CD4-positive, alpha-beta T cell treated with Interleukin-17A for 4 hours (primary cell): ENCODE measurements around the gene KIAA0319L.
A peak's percentile ranks its signal among the peaks of the same experiment; 100 is the strongest.
"Not testable (repeated sequence)": the region's sequence is repeated elsewhere in the genome, so short reads cannot be mapped to it uniquely, and the experiment has no call there.

Source experiments
- DNase-seq: peaks from one replicate; pipeline ENCODE4 v3.0.0-alpha.2; 2020; ENCODE audit warnings: mixed read lengths

The KIAA0319L gene

GRCh38 chr1:35580949-35581388, 23.8 kb upstream of the KIAA0319L start:
- no peak for DNase-seq

GRCh38 chr1:35577071-35577998, 20.1 kb upstream of the KIAA0319L start:
- peak; percentile 74 for DNase-seq

GRCh38 chr1:35576766-35577070, 19.5 kb upstream of the KIAA0319L start:
- not testable (repeated sequence) for DNase-seq

DNA sequence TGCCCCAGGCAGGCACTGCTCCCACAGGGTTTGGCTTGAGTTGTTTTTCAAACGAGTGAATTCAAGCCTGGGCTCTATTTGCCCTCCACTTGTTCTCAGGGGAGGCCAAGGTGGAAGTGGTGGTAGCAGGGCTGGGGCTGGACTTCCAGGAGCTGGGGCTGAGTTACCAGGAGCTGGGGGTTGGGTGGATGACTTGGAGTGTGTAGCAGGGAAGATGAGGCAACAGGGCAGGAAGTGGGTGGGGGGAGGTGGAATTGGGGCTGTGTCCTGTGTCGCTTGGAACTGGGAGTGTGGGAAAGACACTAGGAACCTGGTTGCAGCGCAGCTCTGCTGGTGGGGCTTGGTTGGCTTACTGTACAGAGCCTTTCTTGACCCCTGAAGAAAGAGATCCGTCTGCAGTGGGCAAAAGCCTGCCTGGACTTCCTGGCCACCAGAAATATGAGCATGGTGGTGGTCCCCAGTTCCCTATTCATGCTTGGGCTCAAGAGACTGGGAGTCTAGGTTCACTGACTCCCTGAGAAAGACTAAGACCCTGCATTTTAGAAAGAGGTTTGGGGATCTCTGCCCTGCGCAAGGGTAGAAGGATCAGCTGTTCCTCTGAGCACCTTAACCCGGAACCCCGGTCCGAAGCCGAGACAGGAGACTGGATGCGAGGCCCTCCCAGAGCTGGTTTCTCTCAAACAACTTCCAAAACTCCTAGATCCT, 19.0 kb upstream of the KIAA0319L start:
- DNase-seq, result no peak

GRCh38 chr1:35575416-35575958, 18.3 kb upstream of the KIAA0319L start:
- DNase-seq, result no peak

GRCh38 chr1:35574655-35575415, 17.6 kb upstream of the KIAA0319L start:
- no peak for DNase-seq

- DNase-seq, result no peak
These were observed 17.0 kb upstream of the KIAA0319L start for GRCh38 chr1:35574125-35574654.

- DNase-seq, result no peak
These were observed 16.3 kb upstream of the KIAA0319L start, which contains the start of gene TFAP2E for GRCh38 chr1:35573198-35574124. TFAP2E (plus strand) TSS chr1:35573314; CDS start chr1:35573578, 264 bp downstream.

DNA sequence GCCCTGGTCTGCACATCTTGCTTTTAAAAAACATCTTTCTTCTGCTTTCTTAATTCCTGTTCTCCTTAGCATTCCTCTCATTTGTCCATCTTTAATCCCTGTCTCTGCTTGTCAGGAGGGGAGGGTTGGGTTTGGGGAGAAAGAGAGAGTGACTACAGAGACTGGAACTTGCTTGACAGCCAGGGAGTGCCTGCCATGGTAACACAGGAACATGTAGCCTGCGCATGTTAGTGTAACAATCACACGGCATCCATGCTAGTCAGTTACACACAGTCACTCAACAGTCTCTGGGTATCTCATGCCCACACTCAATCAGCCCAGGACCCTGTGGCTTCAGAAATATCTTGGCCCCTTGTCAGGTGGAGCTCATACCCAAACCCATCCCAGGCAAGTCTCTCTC, 15.1 kb upstream of the KIAA0319L start:
- no peak for DNase-seq

DNA sequence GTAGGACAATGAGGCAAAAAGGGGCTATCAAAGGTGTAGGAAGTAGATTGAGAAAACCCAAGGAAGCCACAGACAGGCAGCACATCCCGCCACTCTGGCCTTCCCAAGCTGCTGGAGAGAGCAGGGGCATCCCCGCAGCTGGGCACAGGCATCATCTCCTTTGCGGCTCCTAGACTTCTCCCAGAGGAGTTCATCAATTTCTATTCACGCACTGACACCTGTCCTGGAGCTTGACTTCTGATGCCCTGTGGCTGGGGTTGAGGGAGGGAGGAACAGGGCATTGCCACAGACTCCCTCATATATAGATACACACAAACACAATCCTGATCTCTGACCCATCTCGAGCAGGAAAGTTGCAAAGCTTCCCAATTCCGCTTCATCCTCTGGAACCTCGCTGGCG, 14.1 kb upstream of the KIAA0319L start:
- DNase-seq, result no peak

DNA sequence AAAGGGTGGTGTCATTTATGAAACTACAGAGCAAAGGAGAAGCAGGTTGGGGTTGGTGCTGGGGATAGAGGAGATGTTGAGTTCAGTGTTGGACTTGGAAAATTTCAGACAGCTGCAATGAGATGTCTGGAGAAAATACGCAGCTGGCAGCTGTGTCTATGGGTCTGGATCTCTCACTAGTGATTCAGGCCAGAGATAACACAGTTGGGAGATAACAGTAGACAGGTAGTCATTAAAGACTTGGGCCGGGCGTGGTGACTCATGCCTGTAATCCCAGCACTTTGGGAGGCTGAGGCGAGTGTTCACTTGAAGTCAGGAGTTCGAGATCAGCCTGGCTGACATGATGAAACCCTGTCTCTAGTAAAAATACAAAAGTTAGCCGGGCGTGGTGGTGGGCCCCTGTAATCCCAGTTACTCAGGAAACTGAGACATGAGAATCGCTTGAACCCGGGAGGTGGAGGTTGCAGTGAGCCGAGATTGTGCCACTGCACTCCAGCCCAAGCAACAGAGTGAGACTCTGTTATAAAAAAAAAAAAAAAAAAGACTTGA, 13.5 kb upstream of the KIAA0319L start:
- DNase-seq, result no peak

DNA sequence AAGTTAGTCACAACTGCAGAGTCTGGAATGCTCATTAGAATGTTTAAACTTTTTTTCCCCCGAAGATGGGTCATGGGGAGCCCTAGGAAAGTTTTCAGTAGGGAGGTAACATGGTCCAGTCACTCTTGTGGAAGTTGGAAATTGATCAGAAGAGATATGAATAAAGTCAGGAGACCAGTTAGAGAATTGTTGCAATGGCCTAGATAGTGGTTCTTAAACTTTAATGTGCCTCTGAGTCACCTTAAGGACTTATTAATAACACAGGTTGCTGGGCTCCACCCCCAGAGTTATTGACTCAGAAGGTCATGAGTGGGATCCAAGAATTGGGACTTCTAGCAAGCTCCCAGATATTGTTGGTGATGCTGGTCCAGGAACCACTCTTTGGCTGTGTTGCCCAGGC, 12.7 kb upstream of the KIAA0319L start:
- no peak for DNase-seq

DNA sequence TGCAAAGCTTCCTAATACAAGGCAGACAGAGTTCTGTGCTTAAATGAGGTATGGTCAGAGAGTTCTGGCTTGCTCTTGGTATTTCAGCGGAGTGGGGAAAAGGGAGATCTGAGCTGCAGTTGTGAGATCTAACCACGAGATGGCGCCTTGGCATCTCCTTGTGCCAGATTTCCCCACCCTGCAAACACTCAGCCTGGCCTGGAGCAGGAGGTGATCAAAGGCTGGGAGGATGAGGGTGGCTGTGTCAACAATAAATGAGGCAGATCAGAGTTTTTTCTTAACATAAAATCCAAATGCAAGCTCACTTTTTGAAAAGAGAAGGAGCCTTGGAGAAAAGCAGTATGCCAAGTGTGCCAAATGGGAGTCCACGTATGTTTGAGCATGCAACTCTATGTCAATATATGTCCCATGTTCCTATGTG, 11.8 kb upstream of the KIAA0319L start:
- peak; percentile 76 for DNase-seq

DNA sequence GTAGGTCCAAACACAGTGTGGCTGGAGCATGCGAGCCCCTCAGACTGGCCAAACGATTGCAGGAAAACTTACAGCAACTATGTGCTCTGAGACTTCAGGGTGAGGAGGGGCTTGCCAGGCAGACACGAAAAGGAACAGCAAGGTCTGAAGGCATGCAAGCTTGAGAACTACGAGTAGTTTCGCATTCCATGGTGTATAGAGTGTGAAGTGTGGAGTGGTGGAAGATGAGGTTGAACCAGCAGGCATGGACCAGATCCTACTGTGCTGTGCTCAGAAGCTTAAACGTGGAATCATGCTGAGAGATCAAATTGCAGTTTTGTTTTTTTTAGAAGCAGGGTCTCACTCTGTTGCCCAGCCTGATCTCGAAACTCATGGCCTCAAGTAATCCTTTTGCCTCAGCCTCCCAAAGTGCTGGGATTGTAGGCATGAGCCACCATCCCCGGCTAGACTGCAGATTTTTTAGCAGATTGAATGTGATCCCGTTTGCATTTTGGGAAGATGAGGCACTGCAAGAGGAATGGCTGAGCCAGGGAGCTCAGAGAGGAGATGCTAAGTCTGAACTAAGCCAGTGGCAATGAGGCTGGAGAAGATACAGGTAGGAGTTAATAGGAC, 10.8 kb upstream of the KIAA0319L start:
- DNase-seq, result no peak

DNA sequence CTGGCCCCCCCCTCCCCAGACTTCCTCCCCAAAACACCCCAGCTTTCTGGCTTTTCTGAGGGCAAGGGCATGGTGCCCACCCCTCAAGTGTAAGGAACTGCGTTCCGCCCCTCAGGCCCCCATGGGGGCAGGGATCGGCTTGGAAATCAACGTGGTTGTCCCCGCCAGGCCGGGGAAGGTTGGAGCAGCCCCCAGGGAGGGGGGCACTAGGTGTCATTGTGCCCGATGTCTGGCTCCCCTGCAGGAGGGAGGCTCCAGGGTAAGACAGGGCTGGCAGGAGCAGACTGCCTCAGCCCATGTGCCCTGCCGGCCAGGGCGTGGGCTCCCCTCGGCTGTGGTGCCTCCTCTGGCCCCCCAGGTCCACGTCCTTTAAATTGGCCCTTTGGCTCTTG, 8.5 kb upstream of the KIAA0319L start:
- no peak for DNase-seq

- no peak for DNase-seq
These were observed 7.9 kb upstream of the KIAA0319L start for GRCh38 chr1:35564884-35565741.

GRCh38 chr1:35564037-35564883, 7.1 kb upstream of the KIAA0319L start:
- DNase-seq, result peak; percentile 89

DNA sequence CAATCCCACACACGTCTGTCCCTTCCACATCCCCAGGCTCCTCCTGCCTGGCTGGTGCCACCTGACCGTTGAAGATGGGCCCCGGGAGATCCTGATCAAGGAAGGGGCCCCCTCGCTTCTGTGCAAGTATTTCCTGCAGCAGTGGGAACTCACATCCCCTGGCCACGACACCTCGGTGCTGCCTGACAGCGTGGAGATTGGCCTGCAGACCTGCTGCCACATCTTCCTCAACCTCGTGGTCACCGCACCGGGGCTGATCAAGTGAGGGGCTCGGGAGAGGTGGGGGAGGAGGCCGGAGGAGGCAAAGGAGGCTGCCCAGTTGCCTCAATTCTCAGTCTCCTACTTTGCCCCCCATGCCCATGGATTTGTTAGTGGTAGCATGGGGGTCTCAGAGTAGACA, 6.0 kb upstream of the KIAA0319L start:
- DNase-seq, result no peak
